K562 (cell line): ENCODE results near the gene CALY. TPM values are rescaled to one million over a fixed set of nuclear protein-coding genes. Genes with fewer than 3 reads are reported as not detected.

Experiments used
- ATAC-seq: fragments of 200-7000 bp; cut with Tn5 transposase; 3 replicates; pipeline ENCODE4 v1.9.1; 2020; ENCODE audit warnings: moderate library complexity
- BruUV-seq: library from RNA; stranded (reverse); fragments of 400-500 nt; replicated peaks from 2 replicates; lab custom pipeline; 2021; lab: Mats Ljungman, UMichigan
- CTCF ChIA-PET: fragments of 300-600 bp; formaldehyde crosslinking; extraction: SDS; loops from one replicate; lab custom pipeline; 2021; ENCODE audit warnings: low intra/inter-chr PET ratio; lab: Yijun Ruan, JAX
- POLR2A ChIA-PET: fragments of 300-600, 350-650 bp; sonication (Branson Sonifier 250); formaldehyde crosslinking; extraction: SDS; loops from one replicate; lab custom pipeline; 2021; ENCODE audit warnings: antibody characterized with exemption, inconsistent platforms; lab: Yijun Ruan, JAX
- DNase-seq, 4 experiments: peaks; one replicate each; pipeline versions ENCODE4 v3.0.0 to v3.0.0-alpha.2; 2011 to 2018; ENCODE audit warnings: low spot score in 3 of 4, mixed read lengths in 3 of 4; ENCODE audit errors: extremely low read depth in 1 of 4
- FAIRE-seq: peaks from 2 replicates; lab custom pipeline; 2011; peaks lifted over from hg19 to GRCh38; lab: Jason Lieb, UNC
- H2AFZ ChIP-seq: 2 replicates; pipeline ENCODE4 v1.6.0; 2011; ENCODE audit warnings: low read depth, low read length, control low read depth, inconsistent platforms
- H3K27ac ChIP-seq: fragments of 200-600 bp; 3 replicates; pipeline ENCODE4 v1.8.0; 2011; ENCODE audit warnings: low read depth, mild to moderate bottlenecking, control low read depth, inconsistent platforms, low read length, moderate library complexity, mixed read lengths; ENCODE audit errors: extremely low read depth
- H3K27me3 ChIP-seq, 2 experiments: fragments of 300-600 bp in 1 of 2; 2 replicates in 1 of 2; 3 replicates in 1 of 2; pipeline versions ENCODE4 v1.6.0 to v1.8.0; 2011; ENCODE audit warnings: inconsistent platforms in 2 of 2, low read length in 2 of 2, mild to moderate bottlenecking in 1 of 2, mixed read lengths in 1 of 2, moderate library complexity in 1 of 2; ENCODE audit not compliant: control insufficient read depth in 2 of 2, insufficient read depth in 2 of 2
- H3K36me3 ChIP-seq: fragments of 300-600 bp; 3 replicates; pipeline ENCODE4 v1.8.0; 2011; ENCODE audit warnings: mild to moderate bottlenecking, low read length, inconsistent platforms; ENCODE audit not compliant: control insufficient read depth, insufficient read depth
- H3K4me1 ChIP-seq, 2 experiments: fragments of 200-600 bp in 1 of 2; replicated peaks in 1 of 2; 2 replicates in 1 of 2; 3 replicates in 1 of 2; pipeline versions ENCODE4 v1.5.1 to v1.8.0; 2011; ENCODE audit warnings: inconsistent platforms in 2 of 2, low read length in 2 of 2, mild to moderate bottlenecking in 1 of 2, mixed read lengths in 1 of 2, moderate library complexity in 1 of 2; ENCODE audit not compliant: control insufficient read depth in 2 of 2, insufficient read depth in 2 of 2
- H3K4me2 ChIP-seq: 2 replicates; pipeline ENCODE4 v1.6.1; 2011; ENCODE audit warnings: low read length, control low read depth, inconsistent platforms, mixed read lengths; ENCODE audit not compliant: insufficient read depth
- H3K4me3 ChIP-seq: fragments of 200-600 bp; sonication (generic), shearing (Covaris generic); 2 replicates; pipeline ENCODE4 v1.5.1; 2016; ENCODE audit warnings: control low read depth, inconsistent platforms
- H3K79me2 ChIP-seq: fragments of 200-600 bp; 3 replicates; pipeline ENCODE4 v1.8.0; 2011; ENCODE audit warnings: low read length, inconsistent platforms; ENCODE audit not compliant: control insufficient read depth, insufficient read depth
- H3K9ac ChIP-seq, 2 experiments: 2 replicates each; pipeline versions ENCODE4 v1.6.0 to v1.6.1; 2011; ENCODE audit warnings: low read depth in 2 of 2, low read length in 2 of 2, control low read depth in 1 of 2, inconsistent platforms in 1 of 2, mild to moderate bottlenecking in 1 of 2, mixed read lengths in 1 of 2; ENCODE audit not compliant: insufficient read depth in 1 of 2
- H3K9me1 ChIP-seq: one replicate; pipeline ENCODE4 v1.6.0; 2011; ENCODE audit warnings: inconsistent platforms, mild to moderate bottlenecking, low read length, moderate library complexity; ENCODE audit not compliant: control insufficient read depth, insufficient read depth
- H3K9me3 ChIP-seq: replicated peaks from 2 replicates; pipeline ENCODE4 v1.5.1; 2011; ENCODE audit warnings: low read depth, low read length, inconsistent platforms; ENCODE audit not compliant: control insufficient read depth, insufficient read depth
- H4K20me1 ChIP-seq: replicated peaks from 2 replicates; pipeline ENCODE4 v1.6.1; 2011; ENCODE audit warnings: low read length, inconsistent platforms, mixed read lengths; ENCODE audit not compliant: control insufficient read depth, insufficient read depth
- CEBPB ChIP-seq: fragments of 450-650 bp; IDR thresholded peaks from 2 replicates; pipeline ENCODE4 v1.6.1; 2016; ENCODE audit warnings: missing genetic modification characterization, missing compliant biosample characterization
- FOXM1 ChIP-seq, 2 experiments: fragments of 450-650 bp in 1 of 2; sonication (generic) in 1 of 2; formaldehyde crosslinking in 1 of 2; IDR thresholded peaks; 2 replicates each; pipeline versions ENCODE4 v1.6.1 to v1.9.0; 2017 to 2022; ENCODE audit warnings: low read depth in 2 of 2, mild to moderate bottlenecking in 2 of 2, missing genetic modification reagents in 1 of 2, moderate library complexity in 1 of 2
- HCFC1 ChIP-seq: IDR thresholded peaks from 2 replicates; pipeline ENCODE4 v1.6.1; 2012; ENCODE audit warnings: low read depth, low read length, improper control_type of control experiment
- HDGF ChIP-seq: fragments of 450-650 bp; IDR thresholded peaks from 2 replicates; pipeline ENCODE4 v1.6.1; 2016
- NFIC ChIP-seq: fragments of 450-650 bp; IDR thresholded peaks from 2 replicates; pipeline ENCODE4 v1.6.1; 2017; ENCODE audit warnings: mild to moderate bottlenecking, inconsistent platforms
- NFIX ChIP-seq: fragments of 250-450 bp; sonication (Bioruptor Pico); IDR thresholded peaks from 2 replicates; pipeline ENCODE4 v1.4.0; 2020; ENCODE audit warnings: low read depth, mild to moderate bottlenecking, moderate library complexity
- NR3C1 ChIP-seq: sonication (generic); formaldehyde crosslinking; IDR thresholded peaks from 2 replicates; pipeline ENCODE4 v1.8.1; 2022; ENCODE audit warnings: missing genetic modification reagents
- SREBF1 ChIP-seq: fragments of 150-350 bp; IDR thresholded peaks from 2 replicates; pipeline ENCODE4 v1.6.1; 2014; ENCODE audit warnings: antibody characterized with exemption, low read depth, low read length, borderline replicate concordance
- UBTF ChIP-seq, 2 experiments: IDR thresholded peaks; 2 replicates each; pipeline ENCODE4 v1.6.1; 2012; ENCODE audit warnings: improper control_type of control experiment in 2 of 2, low read depth in 2 of 2, low read length in 2 of 2, borderline replicate concordance in 1 of 2
- ZC3H11A ChIP-seq: IDR thresholded peaks from 2 replicates; pipeline ENCODE4 v1.6.1; 2012; ENCODE audit warnings: low read depth, low read length, improper control_type of control experiment
- ZEB2 ChIP-seq: fragments of 450-650 bp; IDR thresholded peaks from 2 replicates; pipeline ENCODE4 v1.6.1; 2016
- ZMIZ1 ChIP-seq, 2 experiments: fragments of 150-350 bp in 1 of 2; IDR thresholded peaks; 2 replicates each; pipeline ENCODE4 v1.6.1; 2012 to 2016; ENCODE audit warnings: low read depth in 2 of 2, low read length in 2 of 2, mild to moderate bottlenecking in 1 of 2, moderate library complexity in 1 of 2
- ZNF133 ChIP-seq: fragments of 250-450 bp; sonication (Bioruptor Pico); IDR thresholded peaks from 2 replicates; pipeline ENCODE4 v1.4.0; 2020; ENCODE audit warnings: mild to moderate bottlenecking
- ZNF740 ChIP-seq, 3 experiments: fragments of 200-800 bp in 1 of 3; sonication (Bioruptor generic) in 1 of 3; sonication (generic) in 1 of 3; formaldehyde crosslinking in 1 of 3; IDR thresholded peaks; 2 replicates each; pipeline versions ENCODE4 v1.6.1 to v1.8.0; 2016 to 2022; ENCODE audit warnings: mild to moderate bottlenecking in 2 of 3, missing compliant biosample characterization in 2 of 3, missing genetic modification characterization in 2 of 3, missing genetic modification reagents in 1 of 3
- ZNF780A ChIP-seq: fragments of 250-450 bp; sonication (Bioruptor Pico); IDR thresholded peaks from 2 replicates; pipeline ENCODE4 v1.5.0; 2021; ENCODE audit warnings: mild to moderate bottlenecking
- WGBS: fragments of 100-300 bp; shearing (Covaris generic); methylation state at CpG from one replicate; pipeline ENCODE4 v1.1.6; 2016; ENCODE audit warnings: low coverage, mixed read lengths; ENCODE audit not compliant: insufficient coverage; ENCODE audit errors: missing lambda C conversion rate; 5-methylcytosine and 5-hydroxymethylcytosine counted together
- in situ Hi-C: fragments of 300-500 bp; cut with MboI; formaldehyde crosslinking; loops from 4 replicates; pipeline ENCODE4 v1.15.0; 2018; ENCODE audit warnings: inconsistent platforms, mixed read lengths
- intact Hi-C: fragments of 100-400 bp; cut with micrococcal nuclease; formaldehyde crosslinking; loops from 2 replicates; pipeline ENCODE4 v1.14.2; 2022
- polyA plus RNA-seq, 8 experiments: library from polyadenylated mRNA; depleted of rRNA in 4 of 8; stranded (reverse) in 5 of 8; unstranded in 3 of 8; fragments of >200 nt; fragmentation: Nextera tagmentation in 2 of 8; fragmentation: Illumina TruSeq in 1 of 8; extraction: Ambion mirVana in 2 of 8; extraction: Trizol in 1 of 8; gene quantifications; 2 replicates each; pipeline versions ENCODE4 v1.2.1 to v1.2.3, GENCODE V29; 2011 to 2014; ENCODE audit warnings: inconsistent platforms in 1 of 8, missing spikeins in 1 of 8
- total RNA-seq, 7 experiments: library from RNA; depleted of rRNA in 6 of 7; stranded (reverse); fragments of >200 nt in 6 of 7; fragmentation: Illumina TruSeq in 2 of 7; extraction: Trizol in 2 of 7; gene quantifications; 2 replicates each; pipeline versions ENCODE4 v1.2.1 to v1.2.3, GENCODE V29; 2011 to 2021; ENCODE audit warnings: low replicate concordance in 1 of 7

Gene CALY
- total and polyA plus RNA-seq, 9 of the 15 experiments (the other 6 are each of a cell fraction or from before 2014, with no cell fraction given): not detected

GRCh38 chr10:133359554-133359971 lies 22.9 kb upstream of the CALY start:
- peak overlapping the region; percentile 53; the same call in 2 of the 3 replicates for H3K27ac ChIP-seq
- H2AFZ ChIP-seq: 0 out of 2 replicates have a peak overlapping the region, but pooled peaks have one; percentile 60
- H3K9me1 ChIP-seq: no peaks in the 10 kb centered on the region
- in situ Hi-C loops: no loop called here
- peak overlapping the region; percentile 52; the same call in 1 of the 2 replicates for H3K4me2 ChIP-seq
- no TSS peak for BruUV-seq
- no peak overlapping the region for H3K9ac ChIP-seq
- TF ChIP-seq ZNF740 (CRISPR knock-in tag; IDR thresholded peaks at IDR 0.05) (no peak), ZNF740 (tag; IDR thresholded peaks at IDR 0.05) (no peak), NFIC (peak; percentile 99), HCFC1 (no peak), UBTF (IDR thresholded peaks at IDR 0.05; ENCODE audit: borderline replicate concordance in 1 of 2, low read depth in 2 of 2, low read length in 2 of 2) (no peak), NFIX (CRISPR knock-in tag) (peak; percentile 91), ZNF780A (CRISPR knock-in tag) (no peak), HDGF (no peak), FOXM1 (IDR thresholded peaks at IDR 0.05; ENCODE audit: low read depth) (no peak), FOXM1 (CRISPR knock-in tag; IDR thresholded peaks at IDR 0.05; ENCODE audit: low read depth) (no peak), ZC3H11A (no peak), SREBF1 (no peak), ZNF133 (CRISPR knock-in tag) (no peak), ZMIZ1 (IDR thresholded peaks at IDR 0.05; ENCODE audit: low read depth in 2 of 2, low read length in 2 of 2) (no peak), ZEB2 (no peak), NR3C1 (CRISPR knock-in tag) (no peak), CEBPB (tag) (no peak)
- H3K4me3 ChIP-seq: no peak overlapping the region
- no peaks in the 10 kb centered on the region for H3K9me3 ChIP-seq
- no peaks in the 10 kb centered on the region for H4K20me1 ChIP-seq
- intact Hi-C loops: loop anchor here (5.0 kb wide), 1 partner anchor 33 kb away; the partner anchor contains the start of gene MTG1
- CTCF ChIA-PET: no interaction called here
- ATAC-seq (peak; percentile 39), DNase-seq (peak in 3 of 4 experiments; percentile 35 to 77 (median 62)), FAIRE-seq (no peak)
- peaks cover 12% of the 10 kb centered on the region for H3K79me2 ChIP-seq
- POLR2A ChIA-PET: no interaction called here
- H3K27me3 ChIP-seq: no peaks in the 10 kb centered on the region
- 7% methylated on average over 5 of the region's 6 CpGs for WGBS
- H3K36me3 ChIP-seq: peaks cover 33% of the 10 kb centered on the region; the same call in 1 of the 3 replicates
- peaks cover 15 to 58% of the 10 kb centered on the region in 2 experiments for H3K4me1 ChIP-seq
